NCI-H2227 treated with DMSO at 0.1 percent for 48 hours (cell line): ENCODE results near the gene DOP1A.

Experiments used
- DNase-seq: peaks from one replicate; lab custom pipeline; 2025; lab: John Stamatoyannopoulos, UW

The DOP1A gene

DNA sequence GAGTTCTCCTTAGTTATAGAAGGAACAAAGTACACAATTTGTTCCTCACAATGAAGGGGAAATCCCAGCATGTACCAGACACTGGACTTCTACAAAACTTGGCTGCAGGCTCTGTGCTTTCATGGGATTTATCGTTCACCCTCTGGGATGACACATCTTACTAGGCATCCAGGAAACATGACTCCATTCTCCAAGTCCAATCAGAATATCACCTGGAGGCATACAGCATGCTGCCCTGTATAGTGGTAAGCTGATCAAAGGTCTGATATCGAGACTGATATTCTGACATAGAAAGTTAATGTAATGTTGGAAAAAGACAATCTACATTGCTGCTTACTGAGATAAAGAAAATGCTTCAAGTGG is 132.4 kb downstream of the DOP1A start:
- DNase-seq = no peak

- no peak for DNase-seq
Measured at GRCh38 chr6:83202031-83202430, 134.6 kb downstream of the DOP1A start.

GRCh38 chr6:83215131-83216047 is 147.9 kb downstream of the DOP1A start:
- DNase-seq = peak; percentile 32

- no peak for DNase-seq
Measured at GRCh38 chr6:83216806-83217205, 149.3 kb downstream of the DOP1A start.
